ENCODE results near the gene HSD17B3.
"Not testable (repeated sequence)": the region's sequence is repeated elsewhere in the genome, so short reads cannot be mapped to it uniquely, and the experiment has no call there.

HSD17B3 gene

DNA sequence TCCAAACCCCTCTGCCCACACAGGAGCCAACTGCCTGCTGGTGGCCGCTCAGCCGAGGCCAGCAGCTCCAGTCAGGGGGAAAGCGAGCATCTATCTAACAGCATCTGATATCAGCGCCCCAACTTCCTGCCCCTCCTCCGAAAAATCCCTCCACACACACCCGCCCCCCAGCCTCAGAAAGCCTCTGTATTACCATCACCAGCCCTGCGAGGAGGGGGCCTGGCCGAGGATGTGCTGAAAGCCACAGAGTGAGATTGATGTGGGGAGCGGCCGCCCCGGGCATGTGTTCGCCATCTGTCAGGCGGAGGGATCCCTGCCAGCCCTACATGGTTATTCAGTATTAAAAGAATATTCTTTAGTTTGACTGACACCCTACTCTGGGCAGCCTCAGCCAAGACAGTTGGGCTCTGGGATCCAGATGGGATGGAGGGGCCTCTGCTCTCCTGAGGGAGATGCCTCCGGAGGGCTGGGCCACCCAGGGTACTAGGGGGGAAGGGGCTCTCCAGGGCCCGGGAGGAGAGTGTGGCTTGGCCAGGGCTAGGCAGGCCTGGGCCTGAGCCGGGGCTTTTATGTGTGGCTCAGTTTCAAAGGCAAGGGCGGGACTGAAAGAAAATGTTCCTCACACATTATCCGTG lies 98.0 kb downstream of the HSD17B3 start:
- Mint-ChIP-seq H3K4me1 (ENCODE audit: low read depth) (peaks cover 8% of the 10 kb centered on the region), H3K4me3 (no peak overlapping the region), H3K36me3 (no peaks in the 10 kb centered on the region), H3K27me3 (no peaks in the 10 kb centered on the region), H3K9me3 (ENCODE audit: low read depth) (no peaks in the 10 kb centered on the region), H3K27ac (no peak overlapping the region)

DNA sequence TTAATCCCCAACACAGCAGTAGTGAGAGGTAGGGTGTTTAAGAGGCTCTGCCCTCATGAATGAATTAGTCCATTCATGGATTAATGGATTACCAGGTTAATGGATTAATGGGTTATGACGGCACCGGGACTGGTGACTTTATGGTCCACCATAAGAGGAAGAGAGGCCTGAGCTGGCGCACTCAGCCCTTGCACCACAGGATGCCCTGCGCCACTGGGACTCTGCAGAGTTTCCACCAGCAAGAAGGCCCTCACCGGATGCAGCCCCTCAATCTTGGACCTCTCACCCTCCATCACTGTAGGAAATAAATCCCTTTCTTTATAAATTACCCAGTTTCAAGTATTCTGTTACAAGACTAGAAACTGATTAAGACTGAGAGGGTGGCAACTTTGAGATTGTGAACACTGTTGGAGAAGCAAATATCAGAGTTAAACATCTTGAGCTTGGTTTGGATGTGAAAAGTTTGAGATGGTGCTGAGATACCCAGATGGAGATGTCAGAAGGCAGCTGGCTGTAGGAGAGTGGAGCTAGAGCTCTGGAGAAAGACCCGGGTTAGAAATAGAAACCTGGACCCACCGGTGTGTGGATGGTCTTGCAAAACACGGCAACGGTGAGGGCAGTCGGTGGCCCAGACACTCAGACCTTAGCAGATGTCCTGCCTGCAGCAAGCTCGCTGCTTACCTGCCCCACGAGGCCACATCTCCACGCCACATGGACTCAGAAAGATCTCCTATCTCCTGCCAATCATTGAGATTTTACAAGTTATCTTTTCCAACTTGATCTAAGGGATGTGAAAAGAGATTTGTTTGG lies 98.8 kb downstream of the HSD17B3 start:
- Mint-ChIP-seq H3K27ac (no peak overlapping the region), H3K36me3 (no peaks in the 10 kb centered on the region), H3K4me3 (no peak overlapping the region), H3K4me1 (ENCODE audit: low read depth) (peaks cover 8% of the 10 kb centered on the region), H3K27me3 (no peaks in the 10 kb centered on the region), H3K9me3 (ENCODE audit: low read depth) (no peaks in the 10 kb centered on the region)

DNA sequence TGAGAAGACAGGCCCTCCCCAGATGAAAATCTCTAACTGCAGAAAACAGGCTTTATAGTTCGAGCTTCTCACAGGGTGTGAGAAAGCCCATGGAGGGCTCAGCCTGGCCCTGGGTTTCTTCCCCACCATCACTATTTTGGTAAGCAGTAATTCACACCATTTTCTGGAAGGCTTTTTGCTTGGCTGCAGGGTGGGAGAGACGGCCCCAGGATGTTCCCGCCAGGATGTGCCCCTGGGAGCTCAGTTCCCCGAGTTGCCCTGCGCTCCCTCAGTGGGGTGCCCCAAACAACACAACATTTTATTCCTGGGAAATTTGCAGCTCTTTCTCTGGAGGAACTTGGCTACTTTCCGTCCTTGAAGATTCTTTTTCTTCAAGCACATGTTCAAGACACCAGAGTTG lies 100.8 kb downstream of the HSD17B3 start:
- no peak overlapping the region for H3K4me3 Mint-ChIP-seq
- H3K36me3 Mint-ChIP-seq: no peaks in the 10 kb centered on the region
- no peaks in the 10 kb centered on the region for H3K27me3 Mint-ChIP-seq
- H3K4me1 Mint-ChIP-seq (ENCODE audit: low read depth): peaks cover 8% of the 10 kb centered on the region
- no peaks in the 10 kb centered on the region for H3K9me3 Mint-ChIP-seq (ENCODE audit: low read depth)
- no peak overlapping the region for H3K27ac Mint-ChIP-seq

DNA sequence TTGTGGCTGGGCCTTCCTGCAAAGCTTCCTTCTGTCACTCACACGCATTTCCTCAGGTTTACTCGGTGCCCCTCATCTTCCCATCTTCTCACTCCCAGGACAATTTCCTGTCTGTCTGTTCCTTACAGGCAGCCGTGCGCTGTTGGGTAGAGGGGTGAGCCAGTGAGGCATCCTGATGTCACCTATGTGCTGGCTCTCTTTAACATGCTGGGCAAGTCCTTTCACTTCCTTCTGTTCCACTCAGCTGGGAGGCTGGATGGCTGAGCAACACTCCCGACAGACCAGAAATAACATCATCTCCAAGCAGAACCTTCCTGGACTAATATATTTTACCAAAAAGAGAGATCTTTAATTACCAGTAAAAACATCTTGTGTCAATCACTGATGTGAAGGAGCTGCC lies 103.0 kb downstream of the HSD17B3 start:
- H3K4me3 Mint-ChIP-seq: no peak overlapping the region
- H3K9me3 Mint-ChIP-seq (ENCODE audit: low read depth): no peaks in the 10 kb centered on the region
- H3K4me1 Mint-ChIP-seq (ENCODE audit: low read depth): peaks cover 8% of the 10 kb centered on the region
- no peak overlapping the region for H3K27ac Mint-ChIP-seq
- peaks cover 5% of the 10 kb centered on the region for H3K27me3 Mint-ChIP-seq
- peaks cover 3% of the 10 kb centered on the region for H3K36me3 Mint-ChIP-seq

DNA sequence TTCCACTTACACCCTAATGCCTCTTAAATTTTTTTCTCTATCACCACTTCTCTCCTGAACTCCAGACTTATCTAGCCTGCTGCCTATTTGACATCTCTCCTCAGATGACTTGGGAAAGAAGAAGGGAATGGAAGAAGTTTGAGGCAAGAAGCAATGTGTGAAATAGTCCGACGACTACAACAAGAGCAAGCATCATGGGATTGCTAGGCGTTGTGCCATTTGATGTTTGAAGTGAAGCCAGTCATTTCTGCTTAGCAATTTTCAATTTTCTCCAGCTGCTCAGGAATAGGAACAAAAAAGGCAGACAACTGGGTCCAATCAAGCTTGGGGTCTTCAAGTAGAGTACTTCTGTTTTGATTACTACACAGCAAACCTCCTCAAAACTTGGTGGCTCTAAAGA lies 106.4 kb downstream of the HSD17B3 start:
- no peak overlapping the region for H3K27ac Mint-ChIP-seq
- peaks cover 5% of the 10 kb centered on the region for H3K27me3 Mint-ChIP-seq
- H3K36me3 Mint-ChIP-seq: peaks cover 8% of the 10 kb centered on the region
- peaks cover 5% of the 10 kb centered on the region for H3K9me3 Mint-ChIP-seq (ENCODE audit: low read depth)
- no peak overlapping the region for H3K4me3 Mint-ChIP-seq
- no peaks in the 10 kb centered on the region for H3K4me1 Mint-ChIP-seq (ENCODE audit: low read depth)

DNA sequence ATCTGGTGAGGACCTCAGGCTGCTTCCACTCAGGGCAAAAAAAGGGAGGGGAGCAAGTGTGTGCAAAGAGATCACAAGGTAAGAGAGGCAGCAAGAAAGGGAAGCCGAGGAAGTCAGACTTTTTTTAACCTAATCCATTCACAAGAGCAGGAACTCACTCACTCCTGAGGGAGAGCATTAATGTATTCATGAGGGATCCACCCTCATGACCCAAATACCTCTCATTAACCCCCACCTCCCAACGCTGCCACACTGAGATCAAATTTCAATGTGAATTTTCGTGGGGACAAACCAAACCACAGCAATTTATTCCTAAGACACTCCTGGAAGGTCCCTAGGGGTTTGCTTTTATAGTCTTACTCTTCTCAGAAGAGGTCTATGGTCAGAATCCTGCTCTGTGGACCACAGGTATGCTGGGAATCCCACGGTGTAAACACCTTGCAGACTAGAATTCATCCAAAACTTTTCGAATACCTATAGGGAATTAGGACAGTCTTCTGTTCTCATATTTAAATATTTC lies 108.7 kb downstream of the HSD17B3 start:
- Mint-ChIP-seq H3K27ac (no peak overlapping the region), H3K4me3 (no peak overlapping the region), H3K9me3 (ENCODE audit: low read depth) (peaks cover 5% of the 10 kb centered on the region), H3K4me1 (ENCODE audit: low read depth) (no peaks in the 10 kb centered on the region), H3K27me3 (peaks cover 5% of the 10 kb centered on the region), H3K36me3 (peaks cover 9% of the 10 kb centered on the region)

DNA sequence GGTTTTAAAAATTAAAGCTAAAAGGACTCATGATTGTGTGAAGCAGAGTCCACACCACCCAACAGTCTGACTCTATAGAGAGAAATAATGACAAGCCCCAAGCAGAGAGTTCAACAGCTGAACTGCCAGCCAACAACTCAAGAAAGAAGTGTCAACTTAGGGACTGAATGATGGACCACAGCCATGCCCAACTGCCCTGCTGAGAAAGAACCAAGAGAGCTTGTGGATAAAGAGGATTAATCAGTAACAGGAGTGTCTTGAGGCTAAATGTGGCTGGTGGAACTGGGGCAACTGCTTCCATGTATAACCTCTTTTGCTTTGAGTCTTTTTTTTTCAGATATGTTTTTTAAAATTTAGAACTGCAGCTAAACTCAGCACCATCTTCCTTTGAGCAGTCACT lies 109.3 kb downstream of the HSD17B3 start:
- Mint-ChIP-seq H3K36me3 (peaks cover 9% of the 10 kb centered on the region), H3K4me1 (ENCODE audit: low read depth) (no peaks in the 10 kb centered on the region), H3K27me3 (peaks cover 5% of the 10 kb centered on the region), H3K4me3 (no peak overlapping the region), H3K9me3 (ENCODE audit: low read depth) (peaks cover 5% of the 10 kb centered on the region), H3K27ac (no peak overlapping the region)

DNA sequence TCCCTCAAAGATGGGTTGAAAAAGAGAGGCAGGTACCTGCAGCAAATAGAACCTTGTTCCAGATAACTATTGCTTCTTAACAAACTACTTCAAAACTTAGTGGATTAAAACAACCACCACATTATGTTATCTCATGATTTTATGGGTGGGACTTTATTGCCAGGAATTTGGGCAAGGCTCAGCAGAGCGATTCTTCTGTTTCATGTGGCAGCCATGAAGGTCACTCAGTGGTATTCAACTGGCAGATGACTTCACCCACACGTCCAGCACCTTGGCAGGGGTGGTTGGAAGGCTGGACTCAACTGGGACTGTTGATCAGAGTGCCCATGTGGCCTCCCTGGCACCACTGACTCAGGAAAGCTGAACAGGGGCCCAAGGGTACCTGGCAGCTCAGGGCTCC lies 112.0 kb downstream of the HSD17B3 start:
- Mint-ChIP-seq H3K27me3 (peaks cover 10% of the 10 kb centered on the region), H3K27ac (no peak overlapping the region), H3K9me3 (ENCODE audit: low read depth) (peaks cover 5% of the 10 kb centered on the region), H3K36me3 (peaks cover 12% of the 10 kb centered on the region), H3K4me3 (no peak overlapping the region), H3K4me1 (ENCODE audit: low read depth) (no peaks in the 10 kb centered on the region)

DNA sequence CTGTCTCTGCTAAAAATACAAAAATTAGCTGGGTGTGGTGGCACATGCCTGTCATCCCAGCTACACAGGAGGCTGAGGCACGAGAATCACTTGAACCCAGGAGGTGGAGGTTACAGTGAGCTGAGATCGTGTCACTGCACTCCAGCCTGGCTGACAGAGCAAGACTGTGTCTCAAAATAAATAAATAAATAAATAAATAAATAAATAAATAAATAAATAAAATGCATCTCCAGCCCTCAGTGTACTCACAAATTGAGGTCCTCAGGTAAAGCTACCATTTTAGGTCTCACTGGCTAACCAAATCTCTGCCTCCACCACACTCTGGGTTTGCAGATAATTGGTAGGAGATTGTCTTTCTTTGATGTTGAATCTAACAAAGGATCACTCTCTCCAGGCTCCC lies 112.4 kb downstream of the HSD17B3 start:
- not testable (repeated sequence) for H3K27ac Mint-ChIP-seq; H3K9me3 Mint-ChIP-seq (ENCODE audit: low read depth)
- H3K36me3 Mint-ChIP-seq: peaks cover 12% of the 10 kb centered on the region

DNA sequence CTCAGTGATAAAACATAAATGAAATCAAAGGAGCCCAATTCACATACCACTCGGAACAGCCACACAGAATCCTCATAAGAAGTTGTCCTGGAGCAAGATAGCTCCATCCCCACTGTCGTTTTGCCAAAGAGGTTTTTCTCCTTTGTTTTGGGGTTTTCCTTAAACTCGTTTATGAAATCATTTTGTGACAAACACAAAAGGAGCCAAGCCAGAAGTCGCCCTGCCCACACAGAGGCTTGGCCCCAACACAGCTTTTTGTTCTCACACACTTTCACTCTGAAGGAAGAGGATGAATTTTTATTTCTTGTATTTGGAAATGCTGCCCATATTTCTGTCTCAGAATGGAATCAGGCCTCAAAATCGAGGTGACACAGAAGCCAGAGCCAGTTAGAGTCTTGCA lies 113.4 kb downstream of the HSD17B3 start:
- no peaks in the 10 kb centered on the region for H3K4me1 Mint-ChIP-seq (ENCODE audit: low read depth)
- H3K27ac Mint-ChIP-seq: no peak overlapping the region
- H3K27me3 Mint-ChIP-seq: peaks cover 11% of the 10 kb centered on the region
- H3K9me3 Mint-ChIP-seq (ENCODE audit: low read depth): peaks cover 5% of the 10 kb centered on the region
- H3K4me3 Mint-ChIP-seq: no peak overlapping the region
- peaks cover 9% of the 10 kb centered on the region for H3K36me3 Mint-ChIP-seq

More for the DNA sequence above, 112.4 kb downstream of the HSD17B3 start:
- H3K4me3 Mint-ChIP-seq; H3K27me3 Mint-ChIP-seq; H3K4me1 Mint-ChIP-seq (ENCODE audit: low read depth): not testable (repeated sequence)

DNA sequence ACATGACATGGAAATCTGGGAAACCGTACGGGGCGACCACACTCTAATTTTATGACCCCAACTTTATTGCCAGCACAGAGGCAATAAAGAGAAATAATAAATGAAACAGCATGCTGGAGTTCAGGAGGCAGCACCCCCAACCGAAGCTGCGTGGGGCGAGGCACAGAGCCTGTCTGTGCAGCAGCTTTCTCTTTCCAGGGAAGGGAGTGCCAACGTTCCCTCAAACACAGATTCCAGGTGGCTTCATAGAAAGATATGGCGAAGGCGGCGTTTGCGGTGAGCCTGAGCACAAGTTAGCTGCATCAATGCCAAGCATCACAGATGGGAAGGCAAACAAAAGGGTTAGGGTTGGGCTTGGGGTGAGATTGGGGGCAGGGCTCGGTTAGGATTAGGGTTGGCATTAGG lies 114.8 kb downstream of the HSD17B3 start:
- peaks cover 9% of the 10 kb centered on the region for H3K36me3 Mint-ChIP-seq
- H3K4me1 Mint-ChIP-seq (ENCODE audit: low read depth): no peaks in the 10 kb centered on the region
- H3K27me3 Mint-ChIP-seq: peaks cover 19% of the 10 kb centered on the region
- H3K4me3 Mint-ChIP-seq: no peak overlapping the region
- peaks cover 5% of the 10 kb centered on the region for H3K9me3 Mint-ChIP-seq (ENCODE audit: low read depth)
- no peak overlapping the region for H3K27ac Mint-ChIP-seq

DNA sequence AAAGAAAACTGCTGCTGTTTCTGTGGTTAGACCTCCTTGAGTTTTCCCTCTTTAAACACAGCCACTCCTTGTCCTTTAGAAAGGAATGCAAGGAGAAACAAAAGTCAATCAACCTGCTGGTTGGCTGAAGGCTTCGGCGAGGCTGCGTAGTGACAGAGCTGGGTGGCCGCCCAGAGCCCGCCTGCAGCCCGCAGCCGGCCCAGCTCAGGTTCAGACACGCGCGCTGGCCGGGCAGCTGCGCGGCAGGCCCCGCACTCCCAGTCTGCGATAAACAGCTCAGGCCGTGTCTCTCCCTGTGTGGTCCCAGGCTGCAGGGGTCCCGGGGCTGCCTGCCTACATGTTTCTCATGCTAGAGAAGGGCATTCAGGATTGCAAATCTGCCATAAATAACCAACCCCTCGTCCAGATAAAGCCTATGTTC lies 115.4 kb downstream of the HSD17B3 start:
- no peak overlapping the region for H3K4me3 Mint-ChIP-seq

DNA sequence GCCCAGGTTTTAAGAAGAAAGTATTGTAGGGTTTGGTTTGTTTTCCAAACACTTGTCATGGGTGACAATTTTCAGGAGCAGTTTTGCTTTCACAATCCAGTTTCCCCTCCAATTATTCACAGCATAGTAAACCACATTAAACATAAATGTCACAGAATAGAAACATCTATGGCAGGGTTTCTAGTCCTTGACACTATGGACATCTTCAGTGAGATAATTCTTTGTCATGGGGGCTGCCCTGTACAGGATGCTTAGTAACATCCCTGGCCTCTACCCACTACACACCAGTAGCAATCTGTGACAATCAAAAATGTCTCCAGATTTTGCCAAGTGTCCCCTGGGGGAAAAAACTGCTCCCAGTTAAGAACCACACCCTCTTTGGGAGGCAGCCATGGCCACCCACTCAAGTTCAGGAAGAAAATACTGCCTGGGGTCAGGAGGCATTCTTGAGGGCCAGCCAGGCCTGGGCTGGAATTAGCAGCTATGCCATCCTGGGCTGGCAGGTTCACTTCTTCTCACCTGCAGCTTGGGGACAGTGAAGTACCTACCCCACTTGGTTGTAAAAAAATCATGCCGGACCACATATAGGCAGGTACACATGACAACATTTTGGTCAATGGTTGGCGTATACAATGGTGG lies 116.3 kb downstream of the HSD17B3 start:
- Mint-ChIP-seq H3K27me3 (peaks cover 19% of the 10 kb centered on the region), H3K36me3 (peaks cover 5% of the 10 kb centered on the region), H3K27ac (no peak overlapping the region), H3K9me3 (ENCODE audit: low read depth) (peaks cover under 1% of the 10 kb centered on the region), H3K4me1 (ENCODE audit: low read depth) (no peaks in the 10 kb centered on the region), H3K4me3 (no peak overlapping the region)

More for the DNA sequence above, 115.4 kb downstream of the HSD17B3 start:
- H3K4me1 Mint-ChIP-seq (ENCODE audit: low read depth): no peaks in the 10 kb centered on the region
- H3K36me3 Mint-ChIP-seq: peaks cover 9% of the 10 kb centered on the region
- peaks cover 5% of the 10 kb centered on the region for H3K9me3 Mint-ChIP-seq (ENCODE audit: low read depth)
- peaks cover 19% of the 10 kb centered on the region for H3K27me3 Mint-ChIP-seq
- no peak overlapping the region for H3K27ac Mint-ChIP-seq

All from activated naive CD8-positive, alpha-beta T cell (primary cell).